ENCODE results near the gene GPR61. TPM values are rescaled to one million over a fixed set of nuclear protein-coding genes. Genes with fewer than 3 reads are reported as not detected.
A peak's percentile ranks its signal among the peaks of the same experiment; 100 is the strongest.

The GPR61 gene
- total and polyA plus RNA-seq, 2 of the 4 experiments (the other 2 are of a cell fraction) = not detected

GRCh38 chr1:109491372-109491771 lies 48.3 kb upstream of the GPR61 start:
- Histone ChIP-seq H4K91ac (ENCODE audit: insufficient read depth, low read depth, low read length) (no peak overlapping the region), H3K27ac (ENCODE audit: insufficient read depth, low read length) (no peak overlapping the region), H3K9me1 (ENCODE audit: insufficient read depth, low read length) (peaks cover 8% of the 10 kb centered on the region), H2BK15ac (ENCODE audit: low read depth, low read length) (no peak overlapping the region), H3K4me1 (ENCODE audit: control insufficient read depth, insufficient read depth, low read length) (peaks cover 6% of the 10 kb centered on the region), H3K4me2 (ENCODE audit: low read depth, low read length) (no peak overlapping the region), H4K8ac (ENCODE audit: low read depth in 2 of 2, low read length in 2 of 2) (no peak overlapping the region), H4K5ac (ENCODE audit: low read depth, low read length) (no peak overlapping the region), H2BK5ac (ENCODE audit: low read depth, low read length, poor library complexity, severe bottlenecking) (no peak overlapping the region), H2BK120ac (ENCODE audit: low read depth, low read length) (no peak overlapping the region), H4K20me1 (ENCODE audit: insufficient read depth, low read length) (peaks cover 2% of the 10 kb centered on the region; the same call in 1 of the 2 replicates), H2AK5ac (ENCODE audit: low read depth, low read length) (no peak overlapping the region), H3K9ac (ENCODE audit: low read depth, low read length) (no peak overlapping the region), H2BK20ac (ENCODE audit: low read depth, low read length) (no peak overlapping the region), H3K27me3 (ENCODE audit: control insufficient read depth, insufficient read depth, low read length) (no peaks in the 10 kb centered on the region), H3K4me3 (ENCODE audit: insufficient read depth, low read depth, low read length) (no peak overlapping the region), H3K23ac (ENCODE audit: low read depth, low read length) (no peak overlapping the region), H3K79me1 (ENCODE audit: low read depth in 1 of 2, low read length in 2 of 2) (peaks cover 15 to 21% of the 10 kb centered on the region in 2 experiments), H3K14ac (replicated peaks; ENCODE audit: low read depth, low read length) (no peak overlapping the region), H3K36me3 (ENCODE audit: control insufficient read depth, insufficient read depth, low read length) (peaks cover 21% of the 10 kb centered on the region), H3K9me3 (ENCODE audit: control insufficient read depth, insufficient read depth, low read length) (no peaks in the 10 kb centered on the region), H2AFZ (replicated peaks; ENCODE audit: low read length, poor library complexity) (no peak overlapping the region), H3K56ac (ENCODE audit: extremely low read depth, insufficient read depth, low read length) (no peak overlapping the region), H3K4ac (ENCODE audit: low read depth, low read length) (no peak overlapping the region), H3K18ac (ENCODE audit: low read depth, low read length) (no peak overlapping the region), H2AK9ac (replicated peaks; ENCODE audit: low read depth, low read length, poor library complexity) (peak overlapping the region; percentile 70)
- dilution Hi-C loops (cut with HindIII; ENCODE audit: low sequenced_read_pairs, unreplicated experiment) = no loop called here
- BruUV-seq (replicated peaks) = no TSS peak
- 96% methylated on average over 5 of the region's 8 CpGs; no CpG with 5 or more reads in 1 of the 2 experiments for WGBS, 2 experiments (ENCODE audit: extremely low coverage in 2 of 2, insufficient read length in 1 of 2)
- TF ChIP-seq RAD21 (IDR thresholded peaks at IDR 0.05; ENCODE audit: low read length) = no peak
- no peak for TF ChIP-seq POLR2A (IDR thresholded peaks at IDR 0.05; ENCODE audit: low read depth, low read length)
- TF ChIP-seq, protein P1, sequence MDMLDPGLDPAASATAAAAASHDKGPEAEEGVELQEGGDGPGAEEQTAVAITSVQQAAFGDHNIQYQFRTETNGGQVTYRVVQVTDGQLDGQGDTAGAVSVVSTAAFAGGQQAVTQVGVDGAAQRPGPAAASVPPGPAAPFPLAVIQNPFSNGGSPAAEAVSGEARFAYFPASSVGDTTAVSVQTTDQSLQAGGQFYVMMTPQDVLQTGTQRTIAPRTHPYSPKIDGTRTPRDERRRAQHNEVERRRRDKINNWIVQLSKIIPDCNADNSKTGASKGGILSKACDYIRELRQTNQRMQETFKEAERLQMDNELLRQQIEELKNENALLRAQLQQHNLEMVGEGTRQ (IDR thresholded peaks at IDR 0.05; ENCODE audit: low read depth, low read length) = no peak
- TF ChIP-seq SMC3 (IDR thresholded peaks at IDR 0.05; ENCODE audit: low read depth, low read length) = no peak
- TF ChIP-seq, protein P2, sequence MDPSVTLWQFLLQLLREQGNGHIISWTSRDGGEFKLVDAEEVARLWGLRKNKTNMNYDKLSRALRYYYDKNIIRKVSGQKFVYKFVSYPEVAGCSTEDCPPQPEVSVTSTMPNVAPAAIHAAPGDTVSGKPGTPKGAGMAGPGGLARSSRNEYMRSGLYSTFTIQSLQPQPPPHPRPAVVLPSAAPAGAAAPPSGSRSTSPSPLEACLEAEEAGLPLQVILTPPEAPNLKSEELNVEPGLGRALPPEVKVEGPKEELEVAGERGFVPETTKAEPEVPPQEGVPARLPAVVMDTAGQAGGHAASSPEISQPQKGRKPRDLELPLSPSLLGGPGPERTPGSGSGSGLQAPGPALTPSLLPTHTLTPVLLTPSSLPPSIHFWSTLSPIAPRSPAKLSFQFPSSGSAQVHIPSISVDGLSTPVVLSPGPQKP (IDR thresholded peaks at IDR 0.05; ENCODE audit: borderline replicate concordance, low read depth, low read length) = no peak
- no peak for TF ChIP-seq CHD1 (IDR thresholded peaks at IDR 0.05; ENCODE audit: low read depth, low read length)
- TF ChIP-seq MXI1 (IDR thresholded peaks at IDR 0.05; ENCODE audit: borderline replicate concordance, low read depth, low read length) = no peak
- TF ChIP-seq RFX5 (IDR thresholded peaks at IDR 0.05; ENCODE audit: low read depth, low read length) = no peak
- no peak for TF ChIP-seq FOS (IDR thresholded peaks at IDR 0.05; ENCODE audit: low read depth, low read length)
- TF ChIP-seq MAZ (IDR thresholded peaks at IDR 0.05; ENCODE audit: borderline replicate concordance, low read depth, low read length) = no peak
- no peak for TF ChIP-seq RCOR1 (IDR thresholded peaks at IDR 0.05; ENCODE audit: insufficient replicate concordance, low read length)
- TF ChIP-seq CEBPB (IDR thresholded peaks at IDR 0.05; ENCODE audit: low read depth, low read length) = no peak
- TF ChIP-seq MAFK (IDR thresholded peaks at IDR 0.05; ENCODE audit: low read depth, low read length) = no peak
- no peak for TF ChIP-seq CTCF (conservative IDR thresholded peaks at IDR 0.05; ENCODE audit: low read depth, low read length)
- no peak for TF ChIP-seq BHLHE40 (IDR thresholded peaks at IDR 0.05; ENCODE audit: low read depth, low read length)
- in situ Hi-C loops (cut with MboI; ENCODE audit: low sequenced_read_pairs) = no loop called here
- no peak for DNase-seq
- ATAC-seq (ENCODE audit: low read depth) = no peak
- POLR2A ChIA-PET (ENCODE audit: unreplicated experiment) = no interaction called here
- intact Hi-C loops (cut with micrococcal nuclease) = no loop called here
- CTCF ChIA-PET = interaction anchor here (0.6 to 8.5 kb wide), 7 partner anchors 8 to 309 kb away, joined by 3 to 75 read pairs (median 4); partner anchors contain the start of gene AMIGO1
